GM19468 (cell line): ENCODE results near the gene FADS2.

ENCODE experiments used
- ATAC-seq: cut with Tn5 transposase; IDR thresholded peaks from one replicate; pipeline ENCODE4 v1.9.1; 2021; ENCODE audit warnings: mild to moderate bottlenecking, moderate library complexity, moderate number of reproducible peaks; ENCODE audit not compliant: unreplicated experiment; ENCODE audit errors: extremely low read depth

FADS2 gene

GRCh38 chr11:61827571-61828378, at the start of gene FADS2:
FADS2 (plus strand) TSS chr11:61828300; CDS start chr11:61828391, 91 bp downstream.
- ATAC-seq, result peak; percentile 20

DNA sequence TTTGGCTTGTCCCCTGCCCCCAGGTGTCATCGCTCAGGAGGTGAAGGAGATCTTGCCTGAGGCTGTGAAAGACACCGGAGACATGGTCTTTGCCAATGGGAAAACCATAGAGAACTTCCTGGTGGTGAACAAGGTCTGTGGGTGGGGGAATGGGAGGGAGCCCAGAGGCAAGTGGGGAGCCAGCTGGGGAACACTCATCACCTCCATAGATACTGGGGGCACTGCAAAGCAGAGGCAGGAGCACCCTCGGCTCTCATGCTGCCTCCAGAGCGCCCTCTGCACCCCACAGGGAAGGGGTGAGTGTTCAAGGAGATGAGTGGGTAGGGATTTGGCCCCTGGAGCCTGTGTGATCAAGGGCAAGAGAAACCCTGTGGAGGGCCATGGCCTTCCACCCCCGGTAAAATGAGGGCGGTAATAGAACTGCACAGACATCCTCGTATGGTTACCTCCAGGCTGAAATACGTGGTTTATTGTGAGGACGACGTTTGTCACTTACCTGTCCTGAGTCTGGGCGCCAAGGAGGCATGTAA, 49.7 kb upstream of the FADS2 start:
- no peak for ATAC-seq

- ATAC-seq, result no peak
Observed at GRCh38 chr11:61778920-61779650, 49.0 kb upstream of the FADS2 start.

- ATAC-seq, result no peak
Observed at GRCh38 chr11:61779666-61780525, 48.2 kb upstream of the FADS2 start.

- no peak for ATAC-seq
Observed at GRCh38 chr11:61780581-61781162, 47.4 kb upstream of the FADS2 start.

- no peak for ATAC-seq
Observed at GRCh38 chr11:61781585-61781984, 46.5 kb upstream of the FADS2 start.

DNA sequence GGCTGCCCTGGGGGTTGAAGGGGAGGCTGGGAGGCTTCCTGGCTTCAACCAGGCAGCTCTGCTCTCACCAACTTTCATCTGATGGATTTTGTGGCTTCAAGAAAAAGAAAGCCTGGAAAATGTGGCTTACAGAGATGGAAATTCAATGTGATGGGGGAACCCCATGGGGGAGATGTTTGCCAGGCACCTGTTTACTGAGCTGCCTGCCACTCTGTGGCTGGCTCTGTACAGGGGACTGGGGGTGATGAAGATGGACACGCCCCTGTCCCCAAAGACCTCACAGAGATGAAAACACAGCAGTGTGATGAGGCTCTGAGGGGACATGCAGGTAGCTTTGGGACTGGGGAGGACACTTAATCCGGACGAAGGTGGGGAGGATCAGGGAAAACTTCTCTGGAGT, 45.8 kb upstream of the FADS2 start:
- ATAC-seq, result no peak

GRCh38 chr11:61782841-61783240, 45.3 kb upstream of the FADS2 start:
- ATAC-seq, result no peak

GRCh38 chr11:61783717-61784505, 44.2 kb upstream of the FADS2 start:
- no peak for ATAC-seq

DNA sequence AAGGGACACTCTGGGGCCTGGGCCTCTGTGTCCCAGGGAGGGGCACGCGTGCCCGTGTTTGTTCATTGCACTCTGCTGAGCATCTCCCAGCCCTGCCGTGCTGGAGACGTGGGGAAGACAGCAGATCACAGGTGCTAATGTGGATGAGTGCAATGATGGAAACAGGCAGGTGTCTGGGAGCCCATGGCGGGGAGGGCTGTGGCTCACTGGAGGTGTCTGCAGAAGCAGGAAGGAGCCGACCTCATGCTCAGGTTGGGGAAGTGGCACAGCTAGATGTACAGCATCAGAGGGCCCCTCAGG, 43.6 kb upstream of the FADS2 start:
- no peak for ATAC-seq

GRCh38 chr11:61785837-61786402, 42.2 kb upstream of the FADS2 start:
- ATAC-seq, result no peak

GRCh38 chr11:61787928-61788491, 40.1 kb upstream of the FADS2 start:
- ATAC-seq, result no peak

DNA sequence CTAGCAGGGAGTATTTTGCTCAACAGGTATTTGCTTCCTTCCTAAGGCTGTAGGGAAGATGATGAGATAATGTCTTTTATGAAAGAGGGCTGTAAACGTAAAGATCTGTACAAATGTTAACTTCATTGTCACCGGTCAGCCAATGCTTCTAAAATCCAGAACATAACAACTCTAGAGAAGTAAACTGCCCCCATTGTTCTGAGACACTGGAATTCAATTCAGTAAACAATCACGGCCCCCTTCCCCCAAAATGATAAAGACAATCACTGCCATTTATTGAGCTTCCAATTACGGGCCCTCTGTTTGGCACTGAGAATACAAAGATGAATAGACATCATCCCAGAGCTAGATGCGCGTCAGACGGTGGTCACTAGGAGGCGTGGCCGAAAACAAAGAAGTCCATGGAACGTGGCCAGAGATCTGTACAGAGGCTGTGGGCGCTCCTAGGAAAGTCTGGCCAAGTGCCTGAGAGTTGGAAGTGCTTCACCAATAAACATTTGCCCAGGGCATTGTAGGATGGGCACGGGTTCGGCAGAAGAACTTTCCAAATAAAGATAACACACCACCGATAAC, 36.3 kb upstream of the FADS2 start:
- ATAC-seq, result no peak

- peak; percentile 44 for ATAC-seq
Observed at GRCh38 chr11:61792310-61793082, 35.6 kb upstream of the FADS2 start, which contains the start of the genes FEN1 and TMEM258. FEN1 (plus strand) TSS chr11:61792911; CDS start chr11:61795362, 2,451 bp downstream. TMEM258 (minus strand) TSS chr11:61792599; CDS start chr11:61792558, 41 bp downstream.

- no peak for ATAC-seq
Observed at GRCh38 chr11:61793083-61793828, 34.8 kb upstream of the FADS2 start.

GRCh38 chr11:61793829-61794204, 34.3 kb upstream of the FADS2 start:
- ATAC-seq, result no peak

- ATAC-seq, result no peak
Observed at GRCh38 chr11:61794579-61794978, 33.5 kb upstream of the FADS2 start.
